ENCODE data around the gene JAG2.
"Not testable (repeated sequence)": the region's sequence is repeated elsewhere in the genome, so short reads cannot be mapped to it uniquely, and the experiment has no call there.

The JAG2 gene

GRCh38 chr14:105117710-105118385 lies 50.7 kb downstream of the JAG2 start:
- no peak for DNase-seq (ENCODE audit: low read depth in 3 of 3)

GRCh38 chr14:105117257-105117646 lies 51.3 kb downstream of the JAG2 start:
- no peak for DNase-seq (ENCODE audit: low read depth in 3 of 3)

DNA sequence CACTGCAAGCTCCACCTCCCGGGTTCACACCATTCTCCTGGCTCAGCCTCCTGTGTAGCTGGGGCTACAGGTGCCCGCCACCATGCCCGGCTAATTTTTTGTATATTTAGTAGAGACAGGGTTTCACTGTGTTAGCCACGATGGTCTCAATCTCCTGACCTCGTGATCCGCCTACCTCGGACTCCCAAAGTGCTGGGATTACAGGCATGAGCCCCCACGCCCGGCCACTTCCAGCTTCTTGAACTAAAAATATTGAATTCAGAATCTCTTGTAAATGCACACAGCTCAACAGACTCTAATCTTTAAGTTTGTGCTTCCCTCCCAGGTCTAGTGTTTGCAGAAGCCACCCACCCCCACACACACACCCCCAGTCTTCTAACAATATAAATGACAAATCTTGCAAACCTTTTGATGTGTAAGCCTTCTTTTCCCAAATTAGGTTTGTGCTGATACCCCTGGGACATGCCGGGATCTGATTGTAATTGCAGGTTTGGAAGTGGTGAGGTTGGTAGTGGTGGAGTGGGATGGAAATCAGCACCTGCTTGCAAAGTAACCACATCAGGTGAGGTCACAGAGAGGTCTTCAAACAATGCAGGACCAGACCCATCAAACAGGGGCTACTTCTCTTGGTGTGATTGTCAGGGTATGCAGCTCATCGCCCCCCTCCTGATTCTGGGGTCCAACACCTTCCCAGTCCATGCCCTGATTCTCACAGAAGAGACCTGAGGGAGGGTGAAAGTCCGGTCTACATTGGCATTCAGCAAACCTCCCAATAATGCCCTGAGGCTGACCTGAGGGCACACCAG lies 51.9 kb downstream of the JAG2 start:
- no peak for DNase-seq (ENCODE audit: low read depth in 3 of 3)

DNA sequence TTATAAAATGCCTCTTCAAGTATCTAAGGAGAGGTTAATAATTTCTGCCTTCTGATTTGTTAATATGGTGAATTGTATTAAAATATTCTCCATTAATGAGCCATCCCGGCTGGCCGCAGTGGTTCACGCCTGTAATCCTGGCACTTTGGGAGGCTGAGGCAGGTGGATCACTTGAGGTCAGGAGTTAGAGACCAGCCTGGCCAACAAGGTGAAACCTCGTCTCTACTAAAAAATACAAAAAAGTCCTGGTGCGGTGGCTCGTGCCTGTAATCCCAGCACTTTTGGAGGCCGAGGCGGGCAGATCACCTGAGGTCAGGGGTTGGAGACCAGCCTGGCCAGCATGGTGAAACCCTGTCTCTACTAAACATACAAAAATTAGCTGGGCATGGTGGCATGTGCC lies 59.3 kb downstream of the JAG2 start:
- not testable (repeated sequence) for DNase-seq (ENCODE audit: low read depth in 3 of 3)

DNA sequence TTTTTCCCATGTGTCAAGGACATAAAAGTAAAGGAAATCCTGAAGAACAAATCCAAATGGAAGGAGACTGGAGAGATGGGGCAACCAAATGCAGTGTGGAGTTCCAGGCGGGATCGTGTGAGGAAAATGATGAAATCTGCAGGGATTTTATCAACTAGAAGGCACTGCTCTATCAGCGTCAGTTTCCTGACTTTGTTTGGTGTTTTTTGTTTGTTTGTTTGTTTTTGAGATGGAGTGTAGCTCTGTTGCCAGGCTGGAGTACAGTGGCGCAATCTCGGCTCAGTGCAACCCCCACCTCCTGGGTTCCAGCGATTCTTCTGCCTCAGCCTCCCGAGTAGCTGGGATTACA lies 60.1 kb downstream of the JAG2 start:
- no peak for DNase-seq (ENCODE audit: low read depth in 3 of 3)

- no peak for DNase-seq (ENCODE audit: low read depth in 3 of 3)
Measured at GRCh38 chr14:105107781-105108515, 60.6 kb downstream of the JAG2 start.

- DNase-seq (ENCODE audit: low read depth in 3 of 3), result no peak
Measured at GRCh38 chr14:105107351-105107750, 61.2 kb downstream of the JAG2 start.

DNA sequence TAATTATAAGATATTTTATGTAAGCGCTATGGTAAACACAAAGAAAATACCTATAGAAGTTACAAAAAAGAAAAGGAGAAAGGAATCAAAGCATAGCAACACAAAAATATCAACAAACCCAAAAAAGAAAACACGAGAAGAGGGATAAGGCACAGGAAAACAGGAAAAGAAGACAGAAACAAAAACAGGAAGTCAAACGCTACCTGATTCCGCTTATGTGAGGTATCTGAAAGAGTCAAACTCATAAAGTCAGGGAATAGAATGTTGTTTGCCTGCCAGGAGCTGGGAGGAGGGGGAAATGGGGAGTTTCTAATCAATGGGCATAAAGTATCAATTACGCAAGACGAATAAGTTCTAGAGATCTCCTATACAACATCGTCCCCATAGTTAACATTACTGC lies 63.4 kb downstream of the JAG2 start:
- DNase-seq (ENCODE audit: low read depth in 3 of 3), result no peak

DNA sequence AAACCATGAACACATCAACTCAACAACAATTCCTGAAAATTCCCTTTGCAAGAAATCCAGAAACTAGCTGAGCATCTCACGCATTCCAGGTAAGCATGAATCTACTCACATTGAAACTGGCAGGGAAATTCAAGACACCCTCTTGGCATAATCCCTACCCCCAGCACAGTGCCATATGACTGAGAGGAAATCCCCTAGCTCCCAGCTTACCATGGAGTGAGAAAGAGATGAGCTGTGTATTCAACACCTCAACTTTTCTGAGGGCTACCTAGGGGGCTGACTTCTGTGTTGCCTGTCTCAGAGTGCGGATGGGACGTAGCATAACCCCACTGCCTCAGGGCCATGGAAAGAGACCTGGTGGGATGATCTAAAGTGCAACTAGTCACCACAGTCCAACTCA lies 65.7 kb downstream of the JAG2 start:
- DNase-seq (ENCODE audit: low read depth in 3 of 3), result no peak

GRCh38 chr14:105102361-105102870 lies 66.2 kb downstream of the JAG2 start:
- no peak for DNase-seq (ENCODE audit: low read depth in 3 of 3)

- no peak for DNase-seq (ENCODE audit: low read depth in 3 of 3)
Measured at GRCh38 chr14:105100910-105101309, 67.7 kb downstream of the JAG2 start.

DNA sequence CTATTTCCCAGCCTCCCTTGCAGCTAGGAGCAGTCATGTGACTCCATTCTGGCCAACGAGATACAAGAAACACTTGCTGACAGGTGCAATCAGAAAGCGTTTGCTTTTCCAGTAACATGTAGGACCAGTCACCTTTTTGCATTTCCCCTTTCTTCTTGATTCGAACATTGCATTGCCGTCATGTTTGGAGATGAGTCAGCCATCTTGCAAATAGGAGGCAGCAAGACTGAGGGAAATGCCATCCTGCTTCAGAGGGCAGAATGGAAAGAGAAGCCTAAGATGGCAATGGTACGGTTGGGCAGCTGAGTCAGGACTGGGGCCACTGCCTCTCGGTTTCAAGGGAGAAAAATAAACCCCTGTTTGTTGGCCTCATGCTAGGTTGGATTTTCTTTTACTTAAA lies 68.8 kb downstream of the JAG2 start:
- no peak for DNase-seq (ENCODE audit: low read depth in 3 of 3)

DNA sequence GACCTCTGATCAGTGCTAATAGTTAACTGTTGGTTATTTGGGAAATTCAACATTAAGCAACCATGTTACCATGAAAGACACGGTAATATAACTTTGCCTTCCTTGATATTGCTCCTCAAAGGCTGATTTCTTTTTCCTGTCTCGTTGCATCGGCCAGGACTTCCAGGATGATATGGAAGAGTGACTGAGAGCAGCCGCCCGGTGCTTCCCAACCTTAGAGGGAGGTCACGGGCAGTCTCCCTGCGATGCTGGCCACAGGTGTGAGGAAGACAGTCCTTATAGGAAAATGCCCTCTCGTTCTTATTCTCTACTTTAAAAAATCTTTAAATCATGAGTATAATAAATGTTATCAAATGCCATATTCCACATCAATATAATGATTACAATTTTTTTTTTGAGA lies 70.3 kb downstream of the JAG2 start:
- DNase-seq (ENCODE audit: low read depth in 3 of 3), result no peak

DNA sequence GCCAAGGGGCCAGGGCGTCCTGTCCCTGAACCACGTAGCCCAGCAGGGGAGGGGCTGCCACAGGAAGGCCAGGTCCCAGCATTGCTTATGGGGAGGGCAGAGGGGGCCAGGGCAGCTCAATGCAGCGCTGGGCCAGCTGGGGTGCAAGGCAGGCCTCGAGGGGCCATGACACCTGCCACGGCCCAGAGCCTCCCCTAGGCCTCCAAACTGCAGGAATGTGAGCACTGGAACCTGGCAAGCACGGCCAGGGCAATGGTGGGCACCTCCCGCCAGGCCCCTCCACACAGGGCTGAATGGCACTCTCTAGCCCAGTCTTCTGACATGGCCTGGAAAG lies 70.8 kb downstream of the JAG2 start:
- no peak for DNase-seq (ENCODE audit: low read depth in 3 of 3)

DNA sequence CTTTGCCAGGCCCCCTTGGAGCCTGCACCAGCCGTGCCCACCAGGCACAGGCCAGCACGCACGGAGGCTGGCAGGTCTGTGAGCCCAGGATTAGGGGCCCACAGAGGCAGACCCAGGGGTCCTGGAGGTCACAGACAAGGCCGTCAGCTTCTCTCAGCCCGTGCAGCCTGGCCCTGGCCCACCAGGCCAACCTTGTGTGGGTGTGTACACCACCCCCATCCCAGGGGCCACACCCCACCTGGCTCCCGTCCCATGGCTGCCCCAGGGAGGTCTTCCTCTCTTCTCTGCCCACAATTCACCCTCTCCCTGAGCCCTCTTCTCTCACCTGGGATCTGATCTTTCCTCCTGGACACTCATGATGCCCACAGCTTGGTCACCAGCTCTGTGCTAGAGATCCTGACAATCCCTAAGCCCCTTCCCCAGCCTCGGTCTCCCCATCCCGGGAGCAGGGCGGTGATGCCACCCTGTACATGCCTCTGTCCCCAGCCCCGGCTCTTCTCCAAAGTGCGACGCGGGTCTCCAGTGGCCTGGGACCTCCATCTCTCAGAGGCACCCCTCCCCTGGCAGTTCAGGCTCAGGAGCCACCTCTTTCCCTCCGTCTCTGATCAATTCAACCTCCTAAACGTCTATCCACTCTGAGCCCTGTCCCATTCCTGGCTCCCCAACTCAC lies 72.2 kb downstream of the JAG2 start:
- DNase-seq (ENCODE audit: low read depth in 3 of 3), result no peak

- no peak for DNase-seq (ENCODE audit: low read depth in 3 of 3)
Measured at GRCh38 chr14:105095236-105095805, 73.3 kb downstream of the JAG2 start.

- no peak for DNase-seq (ENCODE audit: low read depth in 3 of 3)
Measured at GRCh38 chr14:105094193-105094907, 74.2 kb downstream of the JAG2 start.

- peak; percentile 50 to 85 (median 61) for DNase-seq (ENCODE audit: low read depth in 3 of 3)
Measured at GRCh38 chr14:105093431-105094192, 75.0 kb downstream of the JAG2 start.

- DNase-seq (ENCODE audit: low read depth in 3 of 3), result peak; percentile 21 to 68 (median 49)
Measured at GRCh38 chr14:105093038-105093430, 75.5 kb downstream of the JAG2 start.

All from stimulated activated CD4-positive, alpha-beta T cell treated with anti-CD3 and anti-CD28 coated beads, TNF-alpha, amount 100 ng/mL, for 24 hours (primary cell).